Skeletal muscle tissue (tissue), 4 donors: Measurements from ENCODE around the gene MYO1D. TPM values are rescaled to one million over a fixed set of nuclear protein-coding genes. Genes with fewer than 3 reads are reported as not detected.

Source experiments
- H3K27ac ChIP-seq: one replicate; pipeline ENCODE4 v1.7.0; 2013; ENCODE audit warnings: mild to moderate bottlenecking, low read depth, low read length, inconsistent platforms
- H3K27me3 ChIP-seq, 3 donors: one replicate each; pipeline ENCODE4 v1.7.0; 2013; ENCODE audit warnings: low read length in 3 of 3; ENCODE audit not compliant: control insufficient read depth in 3 of 3, insufficient read depth in 3 of 3
- H3K36me3 ChIP-seq, 3 donors: one replicate each; pipeline ENCODE4 v1.7.0; 2013; ENCODE audit warnings: low read length in 3 of 3; ENCODE audit not compliant: control insufficient read depth in 3 of 3, insufficient read depth in 3 of 3
- H3K4me1 ChIP-seq, 3 donors: one replicate each; pipeline ENCODE4 v1.7.0; 2013; ENCODE audit warnings: low read length in 3 of 3, mild to moderate bottlenecking in 3 of 3; ENCODE audit not compliant: control insufficient read depth in 3 of 3, insufficient read depth in 3 of 3
- H3K4me3 ChIP-seq, 3 donors: one replicate each; pipeline ENCODE4 v1.7.0; 2013; ENCODE audit warnings: low read length in 3 of 3
- H3K9ac ChIP-seq, 3 donors: one replicate each; pipeline ENCODE4 v1.7.0; 2013; ENCODE audit warnings: low read length in 3 of 3, mild to moderate bottlenecking in 3 of 3, moderate library complexity in 2 of 3, low read depth in 1 of 3
- H3K9me3 ChIP-seq, 3 donors: one replicate each; pipeline ENCODE4 v1.7.0; 2013; ENCODE audit warnings: low read length in 3 of 3; ENCODE audit not compliant: control insufficient read depth in 3 of 3
- total RNA-seq: library from RNA; depleted of rRNA; stranded (reverse); fragments of >200 nt; gene quantifications from one replicate; pipeline ENCODE4 v1.2.3, GENCODE V29; 2014
- donor health status: Osteomylitis.

The MYO1D gene
- total RNA-seq, 1 donor from 2014 or later, result 15.1 TPM

- H3K9me3 ChIP-seq, result no peaks in the 10 kb centered on the region
- peaks cover 34 to 46% (median 44%) of the 10 kb centered on the region in 3 donors for H3K36me3 ChIP-seq
- peaks cover 24 to 25% (median 24%) of the 10 kb centered on the region in 3 donors for H3K4me1 ChIP-seq
- no peak overlapping the region for H3K9ac ChIP-seq
- H3K4me3 ChIP-seq, result no peak overlapping the region
- no peaks in the 10 kb centered on the region for H3K27me3 ChIP-seq
- no peak overlapping the region for H3K27ac ChIP-seq
Measured at GRCh38 chr17:32482568-32483320, 394.2 kb downstream of the MYO1D start.

GRCh38 chr17:32481193-32481592 lies 395.7 kb downstream of the MYO1D start:
- no peaks in the 10 kb centered on the region for H3K9me3 ChIP-seq

GRCh38 chr17:32479074-32479617 lies 397.8 kb downstream of the MYO1D start:
- H3K4me1 ChIP-seq, result peaks cover 10 to 13% (median 13%) of the 10 kb centered on the region in 3 donors
- H3K9me3 ChIP-seq, result no peaks in the 10 kb centered on the region
- no peak overlapping the region for H3K4me3 ChIP-seq
- no peak overlapping the region for H3K27ac ChIP-seq
- H3K27me3 ChIP-seq, result no peaks in the 10 kb centered on the region
- H3K36me3 ChIP-seq, result peaks cover 65 to 82% (median 80%) of the 10 kb centered on the region in 3 donors
- no peak overlapping the region for H3K9ac ChIP-seq

More at GRCh38 chr17:32481193-32481592, 395.7 kb downstream of the MYO1D start:
- Histone ChIP-seq H3K27ac (no peak overlapping the region), H3K4me3 (no peak overlapping the region), H3K9ac (no peak overlapping the region), H3K27me3 (no peaks in the 10 kb centered on the region), H3K36me3 (peaks cover 46 to 62% (median 60%) of the 10 kb centered on the region in 3 donors), H3K4me1 (peaks cover 19 to 20% (median 19%) of the 10 kb centered on the region in 3 donors)

- Histone ChIP-seq H3K36me3 (peaks cover 71 to 89% (median 87%) of the 10 kb centered on the region in 3 donors), H3K27ac (no peak overlapping the region), H3K9me3 (no peaks in the 10 kb centered on the region), H3K4me3 (no peak overlapping the region), H3K9ac (no peak overlapping the region), H3K27me3 (no peaks in the 10 kb centered on the region), H3K4me1 (peaks cover 0 to 4% (median 0%) of the 10 kb centered on the region in 3 donors)
Measured at GRCh38 chr17:32477220-32477619, 399.7 kb downstream of the MYO1D start.

GRCh38 chr17:32475258-32475657 lies 401.7 kb downstream of the MYO1D start:
- no peaks in the 10 kb centered on the region for H3K9me3 ChIP-seq
- H3K27me3 ChIP-seq, result no peaks in the 10 kb centered on the region
- H3K4me3 ChIP-seq, result no peak overlapping the region
- H3K9ac ChIP-seq, result no peak overlapping the region
- peaks cover 58 to 87% (median 85%) of the 10 kb centered on the region in 3 donors for H3K36me3 ChIP-seq
- no peak overlapping the region for H3K27ac ChIP-seq
- peaks cover 0 to 4% (median 3%) of the 10 kb centered on the region in 3 donors for H3K4me1 ChIP-seq

- peaks cover 45 to 74% (median 72%) of the 10 kb centered on the region in 3 donors for H3K36me3 ChIP-seq
- H3K9ac ChIP-seq, result no peak overlapping the region
- no peak overlapping the region for H3K4me3 ChIP-seq
- no peak overlapping the region for H3K27ac ChIP-seq
- peaks cover 0 to 3% (median 0%) of the 10 kb centered on the region in 3 donors for H3K4me1 ChIP-seq
- H3K9me3 ChIP-seq, result no peaks in the 10 kb centered on the region
- no peaks in the 10 kb centered on the region for H3K27me3 ChIP-seq
Measured at GRCh38 chr17:32471652-32472051, 405.3 kb downstream of the MYO1D start.

- no peaks in the 10 kb centered on the region for H3K9me3 ChIP-seq
- H3K27me3 ChIP-seq, result no peaks in the 10 kb centered on the region
- peaks cover 35 to 69% (median 65%) of the 10 kb centered on the region in 3 donors for H3K36me3 ChIP-seq
- H3K4me3 ChIP-seq, result no peak overlapping the region
- H3K9ac ChIP-seq, result no peak overlapping the region
- H3K27ac ChIP-seq, result no peak overlapping the region
- peaks cover 0 to 3% (median 0%) of the 10 kb centered on the region in 3 donors for H3K4me1 ChIP-seq
Measured at GRCh38 chr17:32470405-32471167, 406.3 kb downstream of the MYO1D start.

GRCh38 chr17:32467949-32468348 lies 409.0 kb downstream of the MYO1D start:
- peaks cover 16 to 66% (median 56%) of the 10 kb centered on the region in 3 donors for H3K36me3 ChIP-seq
- no peaks in the 10 kb centered on the region for H3K27me3 ChIP-seq
- peaks cover 0 to 3% (median 0%) of the 10 kb centered on the region in 3 donors for H3K4me1 ChIP-seq

GRCh38 chr17:32464374-32464773 lies 412.6 kb downstream of the MYO1D start:
- H3K9me3 ChIP-seq, result no peaks in the 10 kb centered on the region
- no peaks in the 10 kb centered on the region for H3K4me1 ChIP-seq
- no peak overlapping the region for H3K27ac ChIP-seq
- peaks cover 23 to 63% (median 51%) of the 10 kb centered on the region in 3 donors for H3K36me3 ChIP-seq
- no peak overlapping the region for H3K4me3 ChIP-seq
- H3K27me3 ChIP-seq, result no peaks in the 10 kb centered on the region
- no peak overlapping the region for H3K9ac ChIP-seq

More at GRCh38 chr17:32467949-32468348, 409.0 kb downstream of the MYO1D start:
- Histone ChIP-seq H3K9me3 (no peaks in the 10 kb centered on the region), H3K4me3 (no peak overlapping the region), H3K9ac (no peak overlapping the region), H3K27ac (no peak overlapping the region)
